Stomach (tissue), 9 donors: ENCODE results near the gene DPF3. TPM values are rescaled to one million over a fixed set of nuclear protein-coding genes. Genes with fewer than 3 reads are reported as not detected.

Experiments
- DNase-seq, 2 donors: peaks; one replicate each; pipeline versions ENCODE4 v3.0.0 to v3.0.0-alpha.2; 2013 to 2019
- H3K27ac ChIP-seq, 5 donors: fragments of 200-600 bp in 4 of 5; sonication (generic) in 4 of 5; one replicate each; pipeline ENCODE4 v1.5.1; 2013 to 2019; ENCODE audit warnings: mild to moderate bottlenecking in 1 of 5, moderate library complexity in 1 of 5
- H3K27me3 ChIP-seq, 3 donors: fragments of 200-600 bp; sonication (generic); one replicate each; pipeline ENCODE4 v1.5.1; 2017 to 2019; ENCODE audit warnings: mixed run types in 1 of 3
- H3K36me3 ChIP-seq, 4 donors: fragments of 200-600 bp; sonication (generic); 1 replicate in 3 of 4; 2 replicates in 1 of 4; pipeline ENCODE4 v1.5.1; 2016 to 2019
- H3K4me1 ChIP-seq, 4 donors: fragments of 200-600 bp; sonication (generic); one replicate each; pipeline ENCODE4 v1.5.1; 2016 to 2019
- H3K4me3 ChIP-seq, 4 donors: fragments of 200-600 bp; sonication (generic) in 3 of 4; one replicate each; pipeline ENCODE4 v1.5.1; 2016 to 2019; ENCODE audit warnings: mild to moderate bottlenecking in 1 of 4
- H3K9me3 ChIP-seq, 4 donors: fragments of 200-600 bp; sonication (generic); one replicate each; pipeline ENCODE4 v1.5.1; 2016 to 2019
- EP300 ChIP-seq: sonication (generic); formaldehyde crosslinking; IDR thresholded peaks from one replicate; pipeline ENCODE4 v1.6.1; 2017; ENCODE audit warnings: antibody characterized with exemption
- POLR2A ChIP-seq, 4 donors: fragments of 450-650 bp; IDR thresholded peaks; one replicate each; pipeline ENCODE4 v1.6.1; 2016; ENCODE audit warnings: antibody characterized with exemption in 4 of 4, control low read depth in 2 of 4, mild to moderate bottlenecking in 1 of 4, moderate library complexity in 1 of 4
- POLR2AphosphoS5 ChIP-seq, 3 donors: sonication (generic); formaldehyde crosslinking; IDR thresholded peaks; one replicate each; pipeline ENCODE4 v1.6.1; 2016; ENCODE audit warnings: antibody characterized with exemption in 3 of 3
- WGBS, 5 donors: extraction: QIAGEN DNeasy Blood & Tissue Kit in 3 of 5; methylation state at CpG; one replicate each; pipeline versions ENCODE4 v1.1.5 to v1.1.7; 2013 to 2018; 5-methylcytosine and 5-hydroxymethylcytosine counted together
- intact Hi-C: fragments of 100-400 bp; cut with DNase I; formaldehyde crosslinking; loops from one replicate; pipeline ENCODE4 v1.15.1; 2023; ENCODE audit warnings: low total_unique reads
- polyA plus RNA-seq, 3 donors: library from polyadenylated mRNA; stranded (reverse); fragments of 200-250 nt; gene quantifications; one replicate each; pipeline ENCODE4 v1.2.3, GENCODE V29; 2013
- total RNA-seq, 5 donors: library from RNA; depleted of rRNA; stranded (reverse); fragments of >200 nt; gene quantifications; one replicate each; pipeline versions ENCODE4 v1.1.0 to v1.2.3, GENCODE V29; 2014 to 2016
- TF ChIP-seq, protein P1 (sequence below), 7 experiments: fragments of 450-650 bp in 4 of 7; fragments of 200-600 bp in 3 of 7; sonication (generic) in 3 of 7; IDR thresholded peaks; one replicate each; pipeline ENCODE4 v1.5.1; 2016 to 2019; ENCODE audit warnings: antibody characterized with exemption in 7 of 7, control low read depth in 2 of 7, mild to moderate bottlenecking in 1 of 7
- donor health status: healthy with polysubstance abuse.
- donor health status: Bipolar disorder and iron deficiency.
- donor health status: healthy.

The DPF3 gene
- total and polyA plus RNA-seq, 8 donors = 0.20 to 113 (median 3.7) TPM

DNA sequence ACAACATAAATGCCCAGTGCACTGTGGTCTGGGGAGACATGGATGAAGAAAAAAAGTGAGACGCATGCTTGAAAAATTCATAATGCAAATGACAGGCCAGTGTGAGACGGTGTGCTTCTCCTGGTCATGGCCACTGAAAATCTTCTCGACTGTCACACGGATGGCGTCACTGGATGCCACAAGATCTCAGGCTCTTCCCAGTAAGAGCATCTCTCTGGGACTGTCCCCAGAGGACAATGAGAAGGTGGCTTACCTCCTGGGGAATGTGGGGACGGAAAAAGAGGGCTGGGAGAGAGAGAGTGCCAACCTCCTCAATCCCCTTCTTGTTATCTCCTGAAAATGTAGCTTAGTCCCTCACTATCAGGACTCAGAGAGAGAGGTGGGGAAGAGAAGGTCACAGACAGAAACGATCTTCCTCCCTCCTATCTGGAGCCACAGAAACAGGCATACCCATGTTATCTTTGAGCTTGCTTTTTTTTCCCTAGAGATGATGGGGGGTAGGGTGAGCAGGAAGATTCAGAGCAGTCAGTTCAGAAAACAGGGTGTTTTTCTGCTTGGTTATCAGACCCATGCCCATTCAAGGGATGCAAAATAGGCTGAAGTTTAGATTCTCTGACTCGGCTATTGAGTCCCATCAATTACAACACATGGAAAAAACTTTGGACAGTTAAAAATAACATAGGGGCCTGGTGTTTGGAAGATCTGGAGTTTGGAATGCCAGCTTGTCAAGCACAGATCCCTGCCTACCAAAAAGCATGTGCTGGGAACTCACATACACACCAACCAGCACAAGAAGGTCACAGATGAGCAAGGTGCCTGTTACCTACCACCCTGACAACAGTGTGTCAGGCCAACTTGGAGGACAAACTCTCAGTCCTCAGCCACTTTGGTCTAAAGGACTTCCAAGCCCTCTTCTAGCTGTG lies 24.2 kb downstream of the DPF3 start:
- no peaks in the 10 kb centered on the region for H3K4me1 ChIP-seq
- no peak for DNase-seq
- H3K4me3 ChIP-seq = no peak overlapping the region
- H3K9me3 ChIP-seq = peaks cover 0 to 15% (median 8%) of the 10 kb centered on the region in 4 donors
- no peaks in the 10 kb centered on the region for H3K27me3 ChIP-seq
- 74 to 80% (median 76%) methylated on average over 8 of the region's 8 CpGs for WGBS, 5 donors
- TF ChIP-seq EP300 (no peak), POLR2A (IDR thresholded peaks at IDR 0.05) (no peak), POLR2AphosphoS5 (IDR thresholded peaks at IDR 0.05) (no peak)
- TF ChIP-seq, protein P1, sequence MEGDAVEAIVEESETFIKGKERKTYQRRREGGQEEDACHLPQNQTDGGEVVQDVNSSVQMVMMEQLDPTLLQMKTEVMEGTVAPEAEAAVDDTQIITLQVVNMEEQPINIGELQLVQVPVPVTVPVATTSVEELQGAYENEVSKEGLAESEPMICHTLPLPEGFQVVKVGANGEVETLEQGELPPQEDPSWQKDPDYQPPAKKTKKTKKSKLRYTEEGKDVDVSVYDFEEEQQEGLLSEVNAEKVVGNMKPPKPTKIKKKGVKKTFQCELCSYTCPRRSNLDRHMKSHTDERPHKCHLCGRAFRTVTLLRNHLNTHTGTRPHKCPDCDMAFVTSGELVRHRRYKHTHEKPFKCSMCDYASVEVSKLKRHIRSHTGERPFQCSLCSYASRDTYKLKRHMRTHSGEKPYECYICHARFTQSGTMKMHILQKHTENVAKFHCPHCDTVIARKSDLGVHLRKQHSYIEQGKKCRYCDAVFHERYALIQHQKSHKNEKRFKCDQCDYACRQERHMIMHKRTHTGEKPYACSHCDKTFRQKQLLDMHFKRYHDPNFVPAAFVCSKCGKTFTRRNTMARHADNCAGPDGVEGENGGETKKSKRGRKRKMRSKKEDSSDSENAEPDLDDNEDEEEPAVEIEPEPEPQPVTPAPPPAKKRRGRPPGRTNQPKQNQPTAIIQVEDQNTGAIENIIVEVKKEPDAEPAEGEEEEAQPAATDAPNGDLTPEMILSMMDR (IDR thresholded peaks at IDR 0.05) = no peak
- intact Hi-C loops = no loop called here
- no peak overlapping the region for H3K27ac ChIP-seq
- H3K36me3 ChIP-seq = no peaks in the 10 kb centered on the region

DNA sequence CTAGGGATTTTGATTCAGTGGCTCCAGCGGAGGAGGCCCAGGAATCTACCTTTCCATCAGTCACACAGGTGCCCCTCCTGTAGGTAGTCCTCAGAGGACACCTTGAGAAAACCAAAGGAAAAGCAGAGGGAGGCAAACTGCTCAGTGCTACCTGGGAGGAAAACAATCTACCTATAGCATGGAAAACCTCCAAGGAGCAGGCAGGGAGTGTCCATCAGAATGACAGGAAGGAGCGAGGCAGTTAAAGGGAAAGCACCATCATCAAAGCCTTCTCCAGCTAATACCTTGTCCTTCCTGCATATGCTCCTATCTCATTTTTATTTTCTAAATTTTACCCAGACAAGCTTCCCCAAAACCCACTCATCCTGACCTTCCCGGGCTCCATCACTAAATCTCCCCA lies 25.4 kb downstream of the DPF3 start:
- no peak for TF ChIP-seq POLR2AphosphoS5 (IDR thresholded peaks at IDR 0.05)
- TF ChIP-seq, protein P1 (IDR thresholded peaks at IDR 0.05) = no peak
- TF ChIP-seq POLR2A (IDR thresholded peaks at IDR 0.05) = no peak
- TF ChIP-seq EP300 = no peak
- no peak for DNase-seq

DNA sequence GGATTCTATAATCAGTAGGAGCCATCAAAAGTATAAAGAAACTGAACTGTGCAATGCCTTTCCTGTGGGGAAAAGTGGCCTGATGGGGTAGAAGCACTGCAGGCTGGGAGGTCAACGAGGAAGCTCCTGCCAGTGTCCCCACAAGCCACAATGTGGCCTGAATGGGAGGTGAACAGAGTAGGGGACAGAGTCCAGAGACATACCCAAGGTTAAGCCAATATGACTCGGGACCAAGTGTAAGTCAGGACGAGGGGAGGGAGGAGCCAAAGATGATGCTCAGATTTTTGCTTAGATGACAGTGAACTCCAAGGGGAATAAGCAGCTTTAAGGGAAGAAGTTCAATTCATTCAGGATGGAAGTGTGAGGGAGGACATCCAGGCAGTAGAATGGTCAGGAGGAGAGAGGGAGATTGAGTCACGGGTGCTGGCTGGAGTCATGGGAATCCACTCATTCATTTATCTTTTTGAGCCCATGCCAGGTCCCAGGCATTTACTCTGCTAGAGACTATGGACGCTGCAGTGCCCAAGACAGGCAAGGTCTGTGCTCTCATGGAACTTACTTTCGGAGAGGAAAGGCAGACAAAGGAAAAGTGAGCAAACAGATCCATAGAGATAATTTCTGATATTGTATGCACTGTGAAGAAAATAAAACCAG lies 29.1 kb downstream of the DPF3 start:
- no peaks in the 10 kb centered on the region for H3K4me1 ChIP-seq
- intact Hi-C loops = no loop called here
- no peaks in the 10 kb centered on the region for H3K36me3 ChIP-seq
- 56 to 75% (median 70%) methylated on average over 6 of the region's 6 CpGs for WGBS, 5 donors
- no peak for DNase-seq
- TF ChIP-seq, protein P1 (IDR thresholded peaks at IDR 0.05) = no peak
- TF ChIP-seq POLR2A (IDR thresholded peaks at IDR 0.05) (no peak), EP300 (no peak), POLR2AphosphoS5 (IDR thresholded peaks at IDR 0.05) (no peak)
- no peak overlapping the region for H3K27ac ChIP-seq
- H3K4me3 ChIP-seq = no peak overlapping the region
- H3K9me3 ChIP-seq = no peaks in the 10 kb centered on the region
- no peaks in the 10 kb centered on the region for H3K27me3 ChIP-seq

More for the DNA sequence above, 25.4 kb downstream of the DPF3 start:
- H3K27me3 ChIP-seq = no peaks in the 10 kb centered on the region
- WGBS, 5 donors = 84 to 94% (median 91%) methylated on average over 3 of the region's 3 CpGs
- intact Hi-C loops = no loop called here
- no peaks in the 10 kb centered on the region for H3K36me3 ChIP-seq
- H3K9me3 ChIP-seq = peaks cover 0 to 15% (median 8%) of the 10 kb centered on the region in 4 donors
- no peak overlapping the region for H3K4me3 ChIP-seq
- H3K27ac ChIP-seq = no peak overlapping the region
- no peaks in the 10 kb centered on the region for H3K4me1 ChIP-seq

DNA sequence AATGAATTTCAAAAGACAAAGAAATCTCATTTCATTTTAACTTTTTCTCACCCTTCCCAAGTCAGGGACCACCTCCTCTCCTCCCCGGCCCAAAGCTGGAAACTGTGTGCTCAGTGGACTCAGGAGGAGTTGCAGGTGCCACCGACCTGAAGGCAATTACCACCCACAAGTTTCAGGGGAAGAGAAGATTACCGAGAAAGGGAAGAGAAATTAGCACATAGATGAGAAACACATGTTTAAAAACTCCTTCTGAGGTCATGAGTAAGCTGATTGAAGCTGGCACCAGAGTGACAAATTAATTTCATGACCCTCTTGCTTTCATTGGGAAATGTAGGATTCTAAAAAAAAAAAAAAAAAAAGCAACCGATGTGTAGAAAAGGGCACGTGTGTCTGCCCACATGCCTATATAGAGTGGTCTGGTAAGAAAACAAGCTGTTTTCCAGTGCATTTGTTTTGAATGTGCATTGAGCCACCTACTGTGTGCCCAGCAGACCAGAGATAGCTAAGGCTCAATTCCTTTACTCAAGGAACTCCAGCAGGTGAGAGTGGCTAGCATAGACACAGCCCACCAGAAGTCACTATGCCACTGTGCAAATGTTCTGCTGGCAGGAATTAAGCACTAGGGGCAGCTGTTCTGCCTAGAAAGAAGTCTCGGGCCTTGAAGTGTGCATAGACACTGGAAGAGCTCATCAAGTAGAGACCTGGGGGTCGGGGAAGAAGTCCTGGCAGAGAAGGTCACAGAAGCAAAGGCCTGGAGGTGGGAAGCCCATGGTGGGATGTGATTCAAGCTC lies 30.5 kb downstream of the DPF3 start:
- H3K36me3 ChIP-seq = no peaks in the 10 kb centered on the region
- no peaks in the 10 kb centered on the region for H3K4me1 ChIP-seq
- H3K27me3 ChIP-seq = no peaks in the 10 kb centered on the region
- no peak for DNase-seq
- intact Hi-C loops = no loop called here
- H3K27ac ChIP-seq = no peak overlapping the region
- no peak overlapping the region for H3K4me3 ChIP-seq
- TF ChIP-seq, protein P1 (IDR thresholded peaks at IDR 0.05) = no peak
- no peak for TF ChIP-seq POLR2AphosphoS5 (IDR thresholded peaks at IDR 0.05)
- no peak for TF ChIP-seq EP300
- no peak for TF ChIP-seq POLR2A (IDR thresholded peaks at IDR 0.05)
- WGBS, 5 donors = 53 to 74% (median 67%) methylated on average over 7 of the region's 7 CpGs
- H3K9me3 ChIP-seq = no peaks in the 10 kb centered on the region
